SH-SY5Y (cell line): ENCODE measurements around the gene CYP2W1.

Experiments
- GATA2 ChIP-seq: IDR thresholded peaks from 2 replicates; pipeline ENCODE4 v1.6.1; 2011; ENCODE audit warnings: mild to moderate bottlenecking, low read depth, low read length
- GATA3 ChIP-seq: IDR thresholded peaks from 2 replicates; pipeline ENCODE4 v1.6.1; 2011; ENCODE audit warnings: low read depth, mild to moderate bottlenecking, low read length, moderate library complexity

The CYP2W1 gene

GRCh38 chr7:983004-983615, at the start of gene CYP2W1:
CYP2W1 (plus strand) TSS chr7:983181; CDS start chr7:983212, 31 bp downstream.
- TF ChIP-seq GATA2 (no peak), GATA3 (no peak)

GRCh38 chr7:934469-935163, 48.4 kb upstream of the CYP2W1 start:
- no peak for TF ChIP-seq GATA2
- no peak for TF ChIP-seq GATA3

DNA sequence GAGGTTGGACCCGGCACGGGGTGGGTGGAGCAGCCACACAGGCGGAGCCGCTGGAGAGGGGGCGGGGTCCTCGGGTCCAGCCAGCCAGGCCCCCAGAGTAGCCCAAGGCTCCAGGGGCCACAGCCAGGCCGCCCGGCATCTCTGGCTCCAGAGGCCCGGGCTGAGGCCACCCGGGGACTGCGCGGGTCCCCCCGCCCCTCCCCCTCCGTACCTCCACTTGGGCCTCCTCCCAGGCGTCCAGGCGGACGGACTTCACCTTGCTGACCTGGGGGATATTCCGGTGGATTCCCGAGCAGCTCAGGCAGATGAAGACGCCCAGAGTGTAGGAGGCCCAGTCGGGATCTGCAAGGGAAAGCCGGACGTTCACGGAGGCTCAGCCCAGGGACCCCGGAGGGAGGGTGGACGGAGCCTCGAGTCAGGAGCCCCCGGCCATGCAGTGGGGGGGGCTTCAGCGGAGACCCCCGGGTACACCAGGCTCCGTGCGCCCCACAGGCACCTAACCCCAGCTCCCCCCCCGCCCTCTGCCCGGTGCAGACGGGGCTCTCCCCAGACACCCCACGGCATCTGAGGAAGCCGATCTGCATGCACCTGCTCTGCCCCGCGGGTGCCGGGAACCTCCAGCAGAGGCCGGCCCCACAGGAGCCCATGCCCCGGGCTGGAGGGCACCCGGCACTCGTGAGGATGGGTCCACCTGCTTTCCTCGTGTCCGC, 47.7 kb upstream of the CYP2W1 start:
- TF ChIP-seq GATA2 (no peak), GATA3 (no peak)

- TF ChIP-seq GATA3 (no peak), GATA2 (no peak)
Observed at GRCh38 chr7:935874-936385, 47.1 kb upstream of the CYP2W1 start.

DNA sequence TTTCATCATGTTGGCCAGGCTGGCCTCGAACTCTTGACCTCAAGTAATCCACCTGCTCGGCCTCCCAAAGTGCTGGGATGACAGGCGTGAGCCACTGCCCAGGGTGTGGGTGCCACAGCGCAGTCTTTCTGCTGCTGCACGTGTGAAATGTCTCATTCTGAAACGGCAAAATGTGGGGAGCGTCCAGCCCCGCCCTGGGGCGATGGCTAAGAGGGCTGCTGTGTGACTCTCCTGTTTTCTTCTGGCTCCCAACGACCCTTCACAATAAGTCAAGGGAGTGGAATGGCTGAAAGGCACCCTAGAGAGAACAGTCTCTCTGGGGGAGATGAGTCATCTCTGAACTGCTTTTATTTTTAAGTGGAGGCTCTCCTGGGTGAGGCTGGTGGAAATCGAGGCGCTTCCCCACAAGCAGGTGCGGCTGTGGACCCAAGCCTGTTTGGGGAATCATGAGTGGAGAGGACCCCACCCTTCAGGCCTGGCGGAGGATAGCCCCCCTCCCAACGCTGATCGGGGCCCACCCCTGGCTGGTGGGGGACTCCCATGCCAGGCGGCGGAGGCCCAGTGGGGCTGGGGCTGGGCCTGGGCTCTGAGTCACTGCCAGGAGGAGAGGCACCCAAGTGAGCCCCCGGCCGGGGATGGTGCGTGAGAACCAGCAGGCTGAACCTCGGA, 46.5 kb upstream of the CYP2W1 start:
- no peak for TF ChIP-seq GATA2
- TF ChIP-seq GATA3 = no peak

DNA sequence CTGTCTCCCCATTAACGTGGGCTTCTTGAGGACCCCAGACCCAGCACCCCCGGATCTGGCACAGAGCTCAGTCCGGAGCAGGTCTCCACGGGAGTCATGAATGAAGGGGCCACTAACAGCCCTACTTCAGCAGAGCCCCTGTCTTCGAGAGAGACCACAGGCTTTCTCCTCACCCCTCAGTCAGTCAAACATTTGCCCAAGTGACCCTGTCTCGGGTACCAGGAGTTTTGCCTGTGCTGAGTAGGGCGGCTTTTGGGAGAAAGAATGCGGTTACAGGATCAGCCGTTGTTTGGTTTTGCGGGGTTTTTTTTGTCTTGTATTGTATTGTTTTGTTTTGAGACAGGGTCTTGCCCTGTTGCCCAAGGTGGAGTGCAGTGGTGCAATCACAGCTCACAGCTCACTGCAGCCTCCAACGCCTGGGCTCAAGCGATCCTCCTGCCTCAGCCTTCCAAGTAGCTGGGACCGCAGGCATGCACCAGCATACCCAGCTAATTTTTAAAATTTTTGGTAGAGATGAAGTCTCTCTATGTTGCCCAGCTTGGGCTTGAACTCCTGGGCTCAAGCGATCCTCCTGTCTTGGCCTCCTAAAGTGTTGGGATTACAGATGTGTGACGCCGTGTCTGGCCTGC, 45.0 kb upstream of the CYP2W1 start:
- TF ChIP-seq GATA2 = no peak
- no peak for TF ChIP-seq GATA3

DNA sequence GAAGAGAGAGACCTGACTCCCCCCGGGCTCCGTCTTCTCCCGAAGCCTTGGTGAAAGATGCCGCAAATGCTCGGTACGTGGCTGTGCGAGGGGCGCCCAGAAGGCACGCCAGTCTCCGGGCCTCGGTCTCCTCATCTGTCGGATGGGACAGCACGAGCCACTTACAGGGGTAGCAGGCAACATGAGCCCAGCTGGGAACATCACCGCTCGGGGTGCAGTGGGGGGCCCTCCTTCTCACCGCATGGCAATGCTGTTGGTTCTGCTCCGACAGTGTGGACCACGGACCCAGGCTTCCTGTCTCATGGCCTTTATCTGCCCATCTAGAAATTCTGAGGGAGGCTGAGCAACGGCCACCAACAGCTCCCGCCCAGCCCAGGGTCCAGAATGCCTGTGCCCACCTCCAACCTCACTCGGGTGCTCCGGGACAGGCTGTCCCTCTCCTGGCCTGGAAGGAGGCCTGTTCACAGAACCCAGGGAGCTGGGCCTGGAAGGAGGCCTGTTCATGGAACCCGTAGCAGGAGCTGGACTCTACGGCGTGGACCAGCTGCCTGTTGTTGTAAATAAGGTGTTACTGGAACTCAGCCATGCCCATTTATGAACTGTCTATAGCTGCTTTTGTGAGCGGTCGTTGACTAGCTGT, 44.3 kb upstream of the CYP2W1 start:
- TF ChIP-seq GATA2 (no peak), GATA3 (no peak)

GRCh38 chr7:939843-940242, 43.1 kb upstream of the CYP2W1 start:
- no peak for TF ChIP-seq GATA3
- TF ChIP-seq GATA2 = no peak

DNA sequence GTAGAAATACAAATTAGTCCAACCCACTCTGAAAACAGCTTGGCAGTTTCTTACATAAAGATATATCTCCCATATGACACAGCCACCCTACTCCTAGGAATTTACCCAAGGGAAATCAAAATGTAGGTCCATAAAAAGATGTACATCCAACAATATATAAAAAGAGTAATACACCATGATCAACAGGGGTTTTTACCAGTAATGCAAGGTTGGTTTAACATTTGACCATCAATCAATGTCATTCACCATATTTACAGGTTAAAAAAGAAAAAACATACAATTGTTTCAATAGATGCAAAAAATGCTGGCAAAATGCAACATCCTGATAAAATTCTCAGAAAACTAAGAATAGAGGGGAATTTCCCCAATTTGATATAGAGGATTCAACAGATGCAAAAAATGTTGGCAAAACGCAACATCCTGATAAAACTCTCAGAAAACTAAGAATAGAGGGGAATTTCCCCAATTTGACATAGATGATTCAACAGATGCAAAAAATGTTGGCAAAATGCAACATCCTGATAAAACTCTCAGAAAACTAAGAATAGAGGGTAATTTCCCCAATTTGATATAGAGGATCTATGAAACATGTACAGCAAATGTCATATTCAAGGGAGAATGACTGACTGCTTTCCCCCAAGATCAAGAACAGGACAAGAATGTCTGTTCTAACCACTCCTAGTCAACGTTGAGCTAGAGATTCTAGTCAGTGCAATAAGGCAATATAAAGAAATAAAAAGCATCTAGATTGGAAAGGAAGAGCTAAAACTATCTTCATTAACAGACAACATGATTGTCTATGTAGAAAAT, 42.2 kb upstream of the CYP2W1 start:
- TF ChIP-seq GATA3 (no peak), GATA2 (no peak)

- TF ChIP-seq GATA2 = no peak
- no peak for TF ChIP-seq GATA3
Observed at GRCh38 chr7:944744-945143, 38.2 kb upstream of the CYP2W1 start.

DNA sequence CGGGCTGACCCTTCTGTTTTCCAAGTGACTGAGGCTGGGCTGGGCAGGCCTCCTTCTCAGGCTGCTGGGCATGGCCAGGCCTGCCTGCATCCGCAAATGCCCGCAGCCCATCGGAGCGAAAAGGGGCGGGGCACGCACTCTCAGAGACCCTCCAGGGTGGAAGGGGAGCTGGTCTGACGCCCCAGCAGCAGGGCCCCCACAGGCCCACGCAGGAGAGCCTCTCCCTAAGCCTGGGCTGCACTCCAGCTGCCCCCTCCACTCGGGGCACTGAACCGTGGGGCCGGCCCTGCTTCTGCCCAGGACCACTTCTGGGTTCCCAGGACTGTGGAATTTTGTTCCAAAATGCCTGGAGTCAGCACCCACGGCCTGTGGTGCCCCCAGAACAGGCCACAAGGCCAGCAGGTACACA, 37.8 kb upstream of the CYP2W1 start:
- TF ChIP-seq GATA3 (no peak), GATA2 (no peak)

GRCh38 chr7:945556-946255, 37.3 kb upstream of the CYP2W1 start:
- TF ChIP-seq GATA2 (no peak), GATA3 (no peak)
